ENCODE data around the gene PSMC1. TPM values are rescaled to one million over a fixed set of nuclear protein-coding genes. Genes with fewer than 3 reads are reported as not detected.

Gene PSMC1
- polyA plus RNA-seq, 1 donor from 2014 or later: 287 TPM

DNA sequence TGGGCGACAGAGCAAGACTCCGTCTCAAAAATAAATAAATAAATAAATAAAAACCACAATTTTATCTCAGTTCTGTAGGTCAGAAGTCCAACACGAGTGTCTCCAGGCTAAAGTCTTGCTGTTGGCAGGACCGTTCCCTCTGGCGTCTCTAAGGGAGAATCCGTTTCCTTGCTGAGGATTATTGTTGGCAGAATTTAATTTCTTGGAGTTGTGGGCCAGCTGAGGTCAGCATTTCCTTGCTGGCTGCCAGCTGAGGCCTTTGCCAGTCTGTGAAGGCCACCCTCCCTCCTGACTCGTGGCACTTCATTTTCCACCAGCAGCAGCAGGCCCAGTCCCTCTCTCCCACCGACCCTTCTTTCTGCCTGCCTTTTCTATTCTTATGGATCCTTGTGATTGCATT is 17.2 kb downstream of the PSMC1 start:
- TF ChIP-seq POLR2AphosphoS5 (IDR thresholded peaks at IDR 0.05): no peak
- no peak for TF ChIP-seq SMC3 (conservative IDR thresholded peaks at IDR 0.05; ENCODE audit: poor library complexity)
- TF ChIP-seq, protein P1, sequence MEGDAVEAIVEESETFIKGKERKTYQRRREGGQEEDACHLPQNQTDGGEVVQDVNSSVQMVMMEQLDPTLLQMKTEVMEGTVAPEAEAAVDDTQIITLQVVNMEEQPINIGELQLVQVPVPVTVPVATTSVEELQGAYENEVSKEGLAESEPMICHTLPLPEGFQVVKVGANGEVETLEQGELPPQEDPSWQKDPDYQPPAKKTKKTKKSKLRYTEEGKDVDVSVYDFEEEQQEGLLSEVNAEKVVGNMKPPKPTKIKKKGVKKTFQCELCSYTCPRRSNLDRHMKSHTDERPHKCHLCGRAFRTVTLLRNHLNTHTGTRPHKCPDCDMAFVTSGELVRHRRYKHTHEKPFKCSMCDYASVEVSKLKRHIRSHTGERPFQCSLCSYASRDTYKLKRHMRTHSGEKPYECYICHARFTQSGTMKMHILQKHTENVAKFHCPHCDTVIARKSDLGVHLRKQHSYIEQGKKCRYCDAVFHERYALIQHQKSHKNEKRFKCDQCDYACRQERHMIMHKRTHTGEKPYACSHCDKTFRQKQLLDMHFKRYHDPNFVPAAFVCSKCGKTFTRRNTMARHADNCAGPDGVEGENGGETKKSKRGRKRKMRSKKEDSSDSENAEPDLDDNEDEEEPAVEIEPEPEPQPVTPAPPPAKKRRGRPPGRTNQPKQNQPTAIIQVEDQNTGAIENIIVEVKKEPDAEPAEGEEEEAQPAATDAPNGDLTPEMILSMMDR (IDR thresholded peaks at IDR 0.05; ENCODE audit: poor library complexity, severe bottlenecking): no peak
- no peak for TF ChIP-seq REST (IDR thresholded peaks at IDR 0.05; ENCODE audit: borderline replicate concordance)
- no peak for TF ChIP-seq MXI1 (conservative IDR thresholded peaks at IDR 0.05; ENCODE audit: poor library complexity, severe bottlenecking)
- TF ChIP-seq EP300 (conservative IDR thresholded peaks at IDR 0.05; ENCODE audit: poor library complexity, severe bottlenecking): no peak
- no peak for TF ChIP-seq RAD21 (conservative IDR thresholded peaks at IDR 0.05)
- no peak for TF ChIP-seq EZH2 (IDR thresholded peaks at IDR 0.05; ENCODE audit: borderline replicate concordance, insufficient read depth, low read length, poor library complexity, severe bottlenecking)
- TF ChIP-seq TAF1 (IDR thresholded peaks at IDR 0.05; ENCODE audit: low read depth): no peak

GRCh38 chr14:90274019-90274418 is 17.7 kb downstream of the PSMC1 start:
- H4K20me1 ChIP-seq (ENCODE audit: insufficient read depth): no peaks in the 10 kb centered on the region
- H3K27ac ChIP-seq (ENCODE audit: low read length): no peak overlapping the region
- H3K4me2 ChIP-seq (ENCODE audit: low read length): no peak overlapping the region
- no peaks in the 10 kb centered on the region for H3K9me3 ChIP-seq (ENCODE audit: low read length)
- H3K27me3 ChIP-seq (ENCODE audit: insufficient read depth, low read depth, low read length): no peaks in the 10 kb centered on the region
- TF ChIP-seq POLR2AphosphoS5 (IDR thresholded peaks at IDR 0.05): peak; percentile 24
- no peak for TF ChIP-seq EP300 (conservative IDR thresholded peaks at IDR 0.05; ENCODE audit: poor library complexity, severe bottlenecking)
- H3K36me3 ChIP-seq (ENCODE audit: insufficient read depth, low read length): peaks cover 8% of the 10 kb centered on the region
- H3K79me2 ChIP-seq (replicated peaks; ENCODE audit: insufficient read depth, low read length): no peaks in the 10 kb centered on the region
- no peak overlapping the region for H3K9ac ChIP-seq (ENCODE audit: low read length)
- no peak overlapping the region for H2AFZ ChIP-seq (ENCODE audit: low read depth, low read length)
- H3K4me3 ChIP-seq (ENCODE audit: low read length): no peak overlapping the region
- H3K9me2 ChIP-seq (ENCODE audit: insufficient read depth, low read length): no peaks in the 10 kb centered on the region
- H3F3A ChIP-seq (ENCODE audit: insufficient read depth, low read length, poor library complexity, severe bottlenecking): no peaks in the 10 kb centered on the region

More for the DNA sequence above, 17.2 kb downstream of the PSMC1 start:
- no peak overlapping the region for H3K27ac ChIP-seq (ENCODE audit: low read length)
- H3F3A ChIP-seq (ENCODE audit: insufficient read depth, low read length, poor library complexity, severe bottlenecking): no peaks in the 10 kb centered on the region
- H3K36me3 ChIP-seq (ENCODE audit: insufficient read depth, low read length): peaks cover 8% of the 10 kb centered on the region
- H3K9ac ChIP-seq (ENCODE audit: low read length): no peak overlapping the region
- no peaks in the 10 kb centered on the region for H3K9me2 ChIP-seq (ENCODE audit: insufficient read depth, low read length)
- H4K20me1 ChIP-seq (ENCODE audit: insufficient read depth): no peaks in the 10 kb centered on the region
- H3K9me3 ChIP-seq (ENCODE audit: low read length): no peaks in the 10 kb centered on the region
- no peaks in the 10 kb centered on the region for H3K79me2 ChIP-seq (replicated peaks; ENCODE audit: insufficient read depth, low read length)
- H2AFZ ChIP-seq (ENCODE audit: low read depth, low read length): no peak overlapping the region
- H3K4me3 ChIP-seq (ENCODE audit: low read length): no peak overlapping the region
- no peaks in the 10 kb centered on the region for H3K27me3 ChIP-seq (ENCODE audit: insufficient read depth, low read depth, low read length)
- H3K4me2 ChIP-seq (ENCODE audit: low read length): no peak overlapping the region
